CD4-positive, alpha-beta T cell treated with Interleukin-21 for 1 hour (primary cell): ENCODE data around the gene CEP83.
"Not testable (repeated sequence)": the region's sequence is repeated elsewhere in the genome, so short reads cannot be mapped to it uniquely, and the experiment has no call there.

ENCODE experiments used
- DNase-seq: peaks from one replicate; pipeline ENCODE4 v3.0.0-alpha.2; 2020

CEP83 gene, protein sequence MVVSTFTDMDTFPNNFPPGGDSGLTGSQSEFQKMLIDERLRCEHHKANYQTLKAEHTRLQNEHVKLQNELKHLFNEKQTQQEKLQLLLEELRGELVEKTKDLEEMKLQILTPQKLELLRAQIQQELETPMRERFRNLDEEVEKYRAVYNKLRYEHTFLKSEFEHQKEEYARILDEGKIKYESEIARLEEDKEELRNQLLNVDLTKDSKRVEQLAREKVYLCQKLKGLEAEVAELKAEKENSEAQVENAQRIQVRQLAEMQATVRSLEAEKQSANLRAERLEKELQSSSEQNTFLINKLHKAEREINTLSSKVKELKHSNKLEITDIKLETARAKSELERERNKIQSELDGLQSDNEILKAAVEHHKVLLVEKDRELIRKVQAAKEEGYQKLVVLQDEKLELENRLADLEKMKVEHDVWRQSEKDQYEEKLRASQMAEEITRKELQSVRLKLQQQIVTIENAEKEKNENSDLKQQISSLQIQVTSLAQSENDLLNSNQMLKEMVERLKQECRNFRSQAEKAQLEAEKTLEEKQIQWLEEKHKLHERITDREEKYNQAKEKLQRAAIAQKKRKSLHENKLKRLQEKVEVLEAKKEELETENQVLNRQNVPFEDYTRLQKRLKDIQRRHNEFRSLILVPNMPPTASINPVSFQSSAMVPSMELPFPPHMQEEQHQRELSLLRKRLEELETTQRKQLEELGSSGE

DNA sequence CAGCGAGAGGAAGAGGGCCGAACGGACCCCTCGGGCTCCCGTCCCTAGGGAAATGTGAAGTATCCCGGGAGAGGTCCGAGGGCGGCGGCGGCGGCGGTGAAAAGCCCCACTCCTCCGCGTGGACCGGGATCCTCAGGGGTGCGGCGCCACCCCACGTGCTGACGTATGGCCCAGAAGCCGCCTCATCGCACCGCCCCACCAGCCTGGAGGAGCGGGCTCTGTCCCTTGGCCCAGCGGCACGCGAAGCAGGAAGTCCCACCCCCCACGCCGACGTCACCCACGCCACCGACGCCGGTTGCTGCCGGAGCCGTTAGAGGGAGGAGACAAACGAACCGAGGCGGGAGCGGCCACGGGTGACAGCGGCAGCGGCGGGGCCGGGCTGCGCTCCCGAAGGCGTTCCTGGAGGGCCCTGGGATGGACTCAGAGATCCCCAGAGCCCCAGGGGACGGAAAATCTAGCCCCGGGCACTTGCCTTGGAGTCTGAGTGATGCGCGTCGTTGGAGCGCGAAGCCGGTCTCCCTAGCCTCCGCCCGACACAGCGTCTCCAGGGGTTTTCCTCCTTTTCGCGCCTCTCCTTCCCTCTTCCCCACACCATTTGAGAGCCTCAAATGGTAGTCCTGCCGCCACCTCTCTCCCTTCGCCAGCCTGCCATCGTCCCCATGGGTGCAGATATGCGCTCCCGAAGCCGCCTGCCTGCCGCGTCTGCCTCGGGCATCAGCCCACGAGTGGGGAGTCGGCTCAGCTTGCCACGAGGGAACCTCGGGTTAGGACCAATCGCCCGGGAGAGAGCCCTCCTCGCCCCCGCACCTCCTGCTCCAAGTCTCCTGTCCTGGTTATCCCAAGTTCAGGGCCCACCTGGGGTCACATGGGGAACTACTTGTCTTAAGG lies at the start of gene CEP83:
TSS of gene CEP83 (minus strand) at position 140 of the 888 bp plus-strand sequence. CDS start 47,377 bp downstream, outside the sequence.
- peak; percentile 95 for DNase-seq

DNA sequence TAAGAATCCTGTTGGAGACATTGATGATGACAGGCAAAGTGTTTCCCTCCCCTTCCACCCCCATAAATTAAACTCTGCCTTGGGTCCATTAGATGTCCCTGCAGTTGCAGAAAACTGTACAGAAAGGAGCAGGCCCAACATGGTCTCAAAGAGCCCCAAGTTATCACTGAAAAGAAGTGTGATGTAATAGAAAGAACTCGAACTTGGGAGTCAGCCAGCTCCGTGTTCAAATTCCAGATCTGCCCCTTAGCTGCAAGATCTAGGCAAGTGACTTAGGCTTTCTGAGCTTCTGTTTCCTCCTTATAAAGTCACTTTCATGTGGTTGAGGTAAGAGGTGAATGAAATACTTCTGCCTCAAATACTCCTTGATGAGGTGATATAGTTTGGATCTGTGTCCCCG lies 49.6 kb upstream of the CEP83 start:
- DNase-seq, result no peak

DNA sequence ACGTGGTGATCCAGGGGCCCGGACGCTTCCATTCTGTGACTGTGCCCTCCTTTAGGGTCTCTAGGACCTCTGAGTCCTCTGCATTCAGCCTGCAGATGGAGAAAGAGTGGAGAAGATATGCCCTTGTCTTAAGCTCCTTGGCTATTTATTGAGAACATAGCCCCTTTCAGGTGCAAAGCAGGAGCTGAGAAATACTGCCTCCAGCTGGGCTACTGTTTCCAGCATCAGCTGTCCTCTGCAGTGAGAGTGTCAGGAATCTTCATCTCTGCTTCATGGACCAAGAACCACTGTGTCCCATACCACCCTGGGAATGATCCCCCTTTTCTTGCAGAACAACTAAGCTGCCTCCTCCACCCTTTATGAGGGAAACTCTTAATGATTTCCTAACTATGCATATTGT lies 47.8 kb upstream of the CEP83 start:
- no peak for DNase-seq

DNA sequence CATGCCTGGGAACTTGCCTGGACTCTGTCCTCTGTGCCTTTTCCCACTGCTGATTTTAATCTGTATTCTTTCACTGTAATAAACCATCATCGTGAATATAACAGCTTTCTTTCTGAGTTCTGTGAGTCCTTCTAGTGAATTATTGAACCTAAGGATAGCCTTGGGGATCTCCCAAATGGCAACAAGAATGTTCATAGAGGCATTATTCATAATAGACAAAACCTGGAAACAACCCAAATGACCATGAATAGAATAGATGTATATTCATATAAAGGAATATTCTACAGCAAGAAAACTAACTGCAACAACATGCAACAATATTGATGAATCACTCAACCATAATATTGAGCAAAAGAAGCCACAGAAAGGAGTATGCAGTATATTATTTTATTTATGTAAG lies 44.7 kb upstream of the CEP83 start:
- no peak for DNase-seq

DNA sequence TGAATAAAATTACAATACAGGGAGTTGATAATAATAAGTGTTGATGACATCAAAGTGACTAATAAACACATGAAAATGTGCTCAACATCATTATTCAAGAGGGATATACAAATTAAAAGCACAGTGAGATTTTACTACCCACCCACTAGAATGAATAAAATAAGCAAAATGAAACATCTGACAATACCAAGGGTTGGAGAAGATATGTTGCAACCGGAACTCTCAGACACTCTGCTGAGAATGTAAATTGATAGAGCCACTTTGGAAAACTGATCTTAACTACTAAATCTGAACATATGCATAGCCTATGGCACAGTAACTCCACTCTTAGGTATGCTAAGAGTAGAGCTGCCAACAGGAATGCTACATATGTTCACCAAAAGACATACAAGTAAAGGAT lies 44.0 kb upstream of the CEP83 start:
- no peak for DNase-seq

DNA sequence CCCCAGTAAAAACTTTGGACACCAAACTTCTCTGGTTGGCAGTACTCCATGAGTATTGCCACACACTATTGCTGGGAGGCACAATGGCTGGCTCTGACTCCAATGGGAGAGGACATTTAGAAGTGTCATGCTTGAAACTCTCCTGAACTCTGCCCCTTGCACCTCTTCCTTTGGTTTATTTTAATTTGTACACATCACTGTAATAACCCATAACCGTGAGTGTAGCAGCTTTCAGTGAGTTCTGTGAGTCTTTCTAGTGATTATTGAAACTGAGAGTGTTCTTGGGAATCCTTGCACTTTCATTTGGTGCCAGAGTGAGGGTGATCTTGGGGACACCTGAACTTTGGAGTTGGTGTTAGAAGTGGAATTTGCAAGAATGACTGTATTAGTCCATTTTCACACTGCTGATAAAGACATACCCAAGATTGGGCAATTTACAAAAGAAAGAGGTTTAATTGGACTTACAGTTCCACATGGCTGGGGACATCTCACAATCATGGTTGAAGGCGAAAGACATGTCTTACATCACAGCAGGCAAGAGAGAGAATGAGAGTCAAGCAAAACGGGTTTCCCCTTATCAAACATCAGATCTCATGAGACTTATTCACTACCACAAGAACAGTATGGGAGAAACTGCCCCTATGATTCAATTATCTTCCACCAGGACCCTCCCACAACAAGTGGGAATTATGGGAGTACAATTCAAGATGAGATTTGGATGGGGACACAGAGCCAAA lies 41.3 kb upstream of the CEP83 start:
- DNase-seq, result no peak

DNA sequence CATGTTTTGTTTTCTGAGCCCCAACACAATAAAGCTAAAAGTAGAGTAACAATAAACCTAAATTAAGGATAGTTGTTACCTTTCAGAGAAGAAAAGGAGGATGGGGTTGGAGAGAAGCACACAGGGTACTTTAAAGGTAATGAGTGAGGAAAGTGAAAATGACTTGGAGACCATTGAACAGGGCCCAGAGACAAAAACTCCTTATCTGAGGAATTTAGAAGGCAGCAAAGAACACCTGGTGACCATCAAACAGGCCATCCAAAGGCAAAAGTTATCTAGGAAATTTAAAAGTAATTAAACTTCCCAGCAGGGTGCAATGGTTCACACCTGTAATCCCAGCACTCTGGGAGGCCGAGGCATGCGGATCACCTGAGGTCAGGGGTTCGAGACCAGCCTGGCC lies 39.0 kb upstream of the CEP83 start:
- DNase-seq, result no peak

DNA sequence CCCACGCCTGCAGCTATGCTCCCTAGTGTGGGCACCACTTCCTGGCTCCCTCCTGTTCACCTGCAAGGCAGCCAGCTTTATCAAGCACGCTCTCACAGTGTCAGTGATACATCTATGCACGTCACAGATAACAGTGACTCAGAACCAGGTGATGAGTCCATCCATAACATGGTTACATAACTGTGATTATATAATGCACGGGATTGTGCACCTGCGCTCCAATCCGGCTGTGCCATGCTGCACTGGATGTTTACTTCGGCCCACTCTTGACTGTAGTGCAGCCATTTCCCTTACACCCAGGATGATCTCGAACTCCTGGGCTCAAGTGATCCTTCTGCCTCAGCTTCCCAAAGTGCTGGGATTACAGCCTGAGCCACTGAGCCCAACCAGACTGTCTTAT lies 38.4 kb upstream of the CEP83 start:
- no peak for DNase-seq

DNA sequence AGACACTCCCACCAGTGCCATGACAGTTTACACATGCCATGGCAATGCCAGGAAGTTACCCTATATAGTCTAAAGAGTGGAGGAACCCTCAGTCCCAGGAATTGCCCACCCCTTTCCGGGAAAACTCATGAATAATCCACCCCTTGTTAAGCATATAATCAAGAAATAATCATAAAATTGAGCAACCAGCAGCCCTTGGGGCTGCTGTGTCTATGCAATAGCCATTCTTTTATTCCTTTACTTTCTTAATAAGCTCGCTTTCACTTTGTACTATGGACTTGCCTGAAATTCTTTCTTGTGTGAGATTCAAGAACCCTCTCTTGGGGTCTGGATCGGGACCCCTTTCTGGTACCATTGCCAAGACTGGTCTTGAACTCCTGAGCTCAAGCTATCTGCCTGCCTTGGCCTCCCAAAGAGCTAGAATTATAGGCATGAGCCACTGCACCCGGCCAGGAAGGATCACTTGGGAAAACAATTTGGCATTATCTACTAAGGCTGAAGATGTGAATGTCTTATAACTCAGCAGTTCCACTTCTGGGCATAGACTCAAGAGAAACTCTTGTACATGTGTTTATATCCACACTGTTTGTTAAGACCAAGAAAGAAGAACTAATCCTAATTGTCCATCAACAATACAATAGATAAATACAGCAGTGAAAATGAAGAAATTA lies 35.9 kb upstream of the CEP83 start:
- no peak for DNase-seq

DNA sequence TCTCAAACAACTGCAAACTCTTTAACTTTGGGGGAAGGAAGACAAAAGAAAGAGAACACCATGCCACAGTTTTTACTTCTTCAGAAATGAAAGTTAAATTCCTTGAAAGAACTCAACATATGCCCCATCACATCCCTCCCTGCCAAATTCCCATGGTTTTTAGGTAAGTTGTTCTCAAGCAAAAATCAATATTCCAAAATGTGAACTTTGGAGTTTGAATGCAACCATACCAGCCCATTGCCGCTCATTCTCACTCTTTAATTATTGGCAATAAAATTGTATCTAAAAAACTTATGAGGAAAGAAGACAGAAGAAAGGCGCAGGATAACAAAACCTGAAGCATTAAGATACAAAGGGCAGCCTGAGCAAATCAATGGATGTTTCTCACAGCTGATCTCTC lies 31.8 kb upstream of the CEP83 start:
- no peak for DNase-seq

DNA sequence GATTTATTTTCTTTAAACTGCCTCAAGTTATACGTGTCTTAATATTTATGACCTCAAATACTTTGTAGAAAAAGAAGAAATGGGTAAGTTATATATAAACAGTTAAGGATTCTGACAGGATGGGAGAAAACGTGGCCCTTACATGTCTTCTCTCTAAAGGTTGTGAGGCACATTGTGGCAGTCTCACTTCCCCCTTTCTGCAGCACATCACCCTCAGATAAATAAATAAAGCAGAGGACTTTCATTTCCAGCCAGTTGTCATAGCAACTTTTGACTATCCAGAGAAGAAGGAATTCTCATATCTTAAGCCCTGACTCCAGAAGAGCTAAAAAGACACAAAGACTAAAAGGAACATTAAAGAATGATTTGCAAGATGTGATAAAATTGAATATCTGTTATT lies 28.8 kb upstream of the CEP83 start:
- peak; percentile 9 for DNase-seq

DNA sequence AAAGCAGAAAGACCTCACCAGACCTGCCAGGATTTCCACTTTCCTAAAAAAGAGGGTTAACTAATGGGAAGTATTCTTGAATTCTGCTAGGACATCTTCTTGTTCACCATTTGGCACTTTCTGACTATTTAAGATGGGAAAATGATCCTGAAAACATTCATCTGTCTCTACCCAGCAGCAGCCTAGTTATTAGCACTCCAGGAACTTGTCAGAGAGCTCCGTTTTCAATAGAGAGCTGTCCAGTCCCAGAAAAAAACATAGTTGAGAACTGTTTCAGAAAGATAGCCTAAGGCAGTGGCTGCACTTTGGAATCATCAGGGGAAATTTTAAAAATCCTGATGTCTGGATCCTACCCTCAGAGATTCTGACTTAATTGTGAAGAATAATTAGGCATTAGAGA lies 22.1 kb upstream of the CEP83 start:
- no peak for DNase-seq

DNA sequence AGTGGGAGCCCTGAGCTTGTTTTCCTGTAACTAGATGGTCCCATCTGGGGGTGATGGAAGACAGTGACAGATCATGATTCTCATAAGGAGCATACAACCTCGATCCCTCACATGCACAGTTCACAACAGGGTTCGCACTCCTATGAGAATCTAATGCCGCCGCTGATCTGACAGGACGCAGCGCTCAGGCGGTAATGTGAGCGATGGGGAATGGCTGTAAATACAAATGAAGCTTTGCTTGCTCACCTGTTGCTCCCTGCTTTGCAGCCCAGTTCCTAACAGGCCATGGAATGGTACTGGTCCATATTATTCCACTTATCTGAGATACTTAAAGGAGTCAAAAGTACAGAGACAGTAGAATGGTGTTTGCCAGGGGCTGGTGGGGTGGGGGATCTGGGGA lies 9.9 kb upstream of the CEP83 start:
- no peak for DNase-seq

DNA sequence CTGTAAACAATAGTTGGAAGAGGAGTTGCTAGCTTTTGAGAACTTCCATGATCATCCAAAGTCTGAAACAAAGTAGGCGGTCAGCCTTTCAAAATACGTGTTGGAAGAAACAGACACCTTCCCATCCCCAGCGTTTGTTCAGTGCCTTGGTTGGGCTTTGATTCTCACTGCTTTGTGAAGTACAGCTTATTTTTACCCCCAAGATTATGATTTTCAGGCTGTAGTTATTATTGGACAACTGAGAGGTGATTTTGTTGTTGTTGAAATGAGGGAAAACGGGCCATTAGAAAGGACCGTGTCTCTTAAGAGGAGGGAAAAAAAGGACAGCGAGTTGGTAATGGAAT lies 921 bp upstream of the CEP83 start:
- no peak for DNase-seq

DNA sequence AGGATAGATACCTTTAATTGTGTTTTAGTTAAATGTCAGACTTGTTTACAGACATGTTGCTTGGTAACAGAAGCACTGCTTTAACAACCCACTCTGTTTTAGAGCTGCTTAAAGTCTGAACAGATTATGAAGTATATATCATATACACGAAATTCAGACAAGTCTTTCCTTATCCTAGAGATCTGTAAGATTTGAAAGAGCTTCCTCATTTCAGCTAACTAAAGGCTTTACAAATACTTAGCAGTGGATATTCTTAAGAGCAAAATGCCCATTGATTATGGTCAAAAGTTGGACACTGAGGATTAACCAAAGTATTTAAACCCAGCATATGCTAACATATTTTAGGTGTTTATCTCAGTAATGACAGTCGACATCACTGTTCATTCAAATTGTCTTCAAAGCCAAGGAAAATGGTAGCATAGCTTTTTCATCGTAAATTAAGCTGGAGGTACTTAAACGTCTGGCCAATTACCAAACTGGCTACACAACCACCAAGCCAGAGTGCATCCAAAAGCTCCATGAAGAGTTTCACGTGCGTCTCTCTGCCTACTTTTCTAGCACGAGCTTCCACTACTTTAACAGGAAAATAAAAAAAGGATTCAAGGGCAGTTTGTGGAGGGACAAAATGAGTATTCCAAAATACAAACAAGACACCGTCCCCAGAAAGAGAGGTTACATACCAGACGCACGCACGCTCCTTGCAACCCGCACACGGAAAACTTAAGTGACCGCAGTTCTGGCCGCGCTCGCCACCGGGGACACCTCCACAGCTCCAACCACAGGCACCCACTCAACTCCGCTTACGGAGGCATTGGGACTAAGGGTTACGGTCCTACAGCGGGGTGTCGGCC lies 565 bp downstream of the CEP83 start:
- DNase-seq, result peak; percentile 27

DNA sequence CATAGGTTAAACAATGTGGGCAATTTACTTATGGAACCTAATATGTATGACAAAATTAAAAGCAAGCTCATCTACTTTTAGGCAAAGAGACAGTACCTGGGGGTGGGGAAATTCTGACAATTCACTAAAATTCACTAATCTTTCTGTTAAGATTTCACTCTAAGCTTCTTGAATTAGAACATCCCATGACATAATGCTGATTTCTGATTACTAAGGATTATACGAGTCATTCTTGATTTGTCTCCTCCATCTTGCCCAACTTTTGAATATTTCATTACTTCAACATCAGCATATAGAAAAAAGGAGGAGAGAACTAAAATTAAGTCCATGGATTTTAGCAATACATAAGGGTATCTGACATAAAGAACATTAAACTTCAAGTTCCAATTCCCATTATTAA lies 2.4 kb downstream of the CEP83 start:
- no peak for DNase-seq

DNA sequence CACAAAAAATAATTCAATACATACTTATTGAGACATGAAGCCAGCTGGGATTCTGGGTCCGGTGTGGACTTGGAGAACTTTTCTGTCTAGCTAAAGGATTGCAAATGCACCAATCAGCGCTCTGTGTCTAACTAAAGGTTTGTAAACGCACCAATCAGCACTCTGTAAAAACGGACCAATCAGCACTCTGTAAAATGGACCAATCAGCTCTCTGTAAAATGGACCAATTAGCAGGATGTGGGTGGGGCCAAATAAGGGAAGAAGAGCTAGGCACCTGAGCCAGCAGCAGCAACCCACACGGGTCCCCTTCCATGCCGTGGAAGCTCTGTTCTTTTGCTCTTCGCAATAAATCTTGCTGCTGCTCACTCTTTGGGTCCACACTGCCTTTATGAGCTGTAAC lies 5.3 kb downstream of the CEP83 start:
- not testable (repeated sequence) for DNase-seq

DNA sequence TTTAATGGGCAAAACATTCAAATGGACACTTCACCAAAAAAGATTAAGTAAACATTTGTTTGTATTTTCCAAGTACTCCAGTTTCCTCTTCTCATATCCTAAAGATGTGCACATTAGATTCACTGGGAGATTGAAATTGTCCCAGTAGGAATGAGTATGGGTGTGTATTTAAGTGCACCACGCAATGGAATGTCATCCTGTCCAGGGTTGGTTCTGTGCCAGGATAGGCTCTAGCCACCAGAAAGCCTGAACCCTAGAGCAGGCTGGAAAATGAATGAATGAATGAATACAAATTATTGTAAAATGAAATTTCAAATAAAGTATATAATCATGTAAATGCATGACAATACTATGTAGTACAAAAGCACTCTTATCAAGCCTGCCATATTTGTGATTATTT lies 14.0 kb downstream of the CEP83 start:
- DNase-seq, result no peak

DNA sequence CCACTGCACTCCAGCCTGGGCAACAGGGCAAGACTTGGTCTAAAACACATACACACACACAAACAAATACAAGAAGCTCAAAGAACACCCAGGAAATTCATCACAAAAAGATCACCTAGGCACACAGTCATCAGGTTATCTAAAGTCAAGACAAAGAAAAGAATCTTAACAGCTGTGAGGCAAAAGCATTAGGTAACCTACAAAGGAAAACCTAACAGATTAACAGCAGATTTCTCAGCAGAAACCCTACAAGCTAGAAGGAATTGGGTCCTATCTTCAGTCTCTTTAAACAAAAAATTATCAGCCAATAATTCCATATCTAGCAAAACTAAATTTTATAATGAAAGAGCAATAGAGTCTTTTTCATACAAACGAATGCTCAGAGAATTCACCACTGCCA lies 22.4 kb downstream of the CEP83 start:
- DNase-seq, result no peak

DNA sequence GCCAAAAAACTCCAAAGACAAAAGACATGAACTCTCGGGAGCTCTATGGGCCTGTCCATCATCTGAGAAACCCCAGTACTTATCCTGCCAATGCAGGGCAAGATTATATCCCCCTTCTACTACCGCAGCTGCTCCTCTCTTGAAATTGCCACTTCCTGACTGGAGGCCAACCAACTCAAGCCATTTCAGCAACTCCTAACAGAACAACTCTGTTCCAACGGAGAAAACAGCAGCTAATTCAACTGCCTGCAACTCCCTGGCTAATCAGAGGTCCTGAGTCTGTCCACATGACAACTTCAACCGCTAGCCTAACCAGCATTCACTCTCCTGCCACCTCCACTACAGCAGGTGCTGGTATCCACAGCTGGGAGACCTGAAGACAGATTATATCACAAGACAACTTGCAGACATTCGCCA lies 24.1 kb downstream of the CEP83 start:
- no peak for DNase-seq

DNA sequence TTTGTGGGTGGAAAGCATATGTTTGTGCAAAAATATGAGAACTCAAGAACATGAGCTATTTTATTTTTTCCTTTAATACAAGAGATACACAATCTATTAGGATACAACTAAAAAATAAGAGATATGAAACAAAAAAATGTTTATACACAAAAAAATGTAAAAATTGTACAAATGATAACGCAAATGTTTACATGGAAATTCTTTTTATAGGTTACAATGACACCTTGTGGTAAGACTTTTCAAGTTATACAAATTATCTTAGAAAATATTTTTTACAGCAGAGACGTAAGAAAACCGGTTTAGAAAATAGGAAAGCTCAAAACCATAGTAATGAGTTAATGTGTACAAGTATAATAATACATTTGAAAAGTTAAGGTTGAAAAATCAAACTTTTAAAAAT lies 25.5 kb downstream of the CEP83 start:
- DNase-seq, result peak; percentile 12
